GM20000 (cell line): ENCODE measurements around the gene CDH22.

Source experiments
- DNase-seq: peaks from one replicate; pipeline ENCODE4 v3.0.0; 2012; ENCODE audit warnings: low spot score
- TF ChIP-seq, protein P1 (sequence below): IDR thresholded peaks from 2 replicates; pipeline ENCODE4 v1.5.1; 2012; ENCODE audit warnings: mild to moderate bottlenecking, control low read depth; ENCODE audit errors: extremely low read depth, missing control alignments

The CDH22 gene

DNA sequence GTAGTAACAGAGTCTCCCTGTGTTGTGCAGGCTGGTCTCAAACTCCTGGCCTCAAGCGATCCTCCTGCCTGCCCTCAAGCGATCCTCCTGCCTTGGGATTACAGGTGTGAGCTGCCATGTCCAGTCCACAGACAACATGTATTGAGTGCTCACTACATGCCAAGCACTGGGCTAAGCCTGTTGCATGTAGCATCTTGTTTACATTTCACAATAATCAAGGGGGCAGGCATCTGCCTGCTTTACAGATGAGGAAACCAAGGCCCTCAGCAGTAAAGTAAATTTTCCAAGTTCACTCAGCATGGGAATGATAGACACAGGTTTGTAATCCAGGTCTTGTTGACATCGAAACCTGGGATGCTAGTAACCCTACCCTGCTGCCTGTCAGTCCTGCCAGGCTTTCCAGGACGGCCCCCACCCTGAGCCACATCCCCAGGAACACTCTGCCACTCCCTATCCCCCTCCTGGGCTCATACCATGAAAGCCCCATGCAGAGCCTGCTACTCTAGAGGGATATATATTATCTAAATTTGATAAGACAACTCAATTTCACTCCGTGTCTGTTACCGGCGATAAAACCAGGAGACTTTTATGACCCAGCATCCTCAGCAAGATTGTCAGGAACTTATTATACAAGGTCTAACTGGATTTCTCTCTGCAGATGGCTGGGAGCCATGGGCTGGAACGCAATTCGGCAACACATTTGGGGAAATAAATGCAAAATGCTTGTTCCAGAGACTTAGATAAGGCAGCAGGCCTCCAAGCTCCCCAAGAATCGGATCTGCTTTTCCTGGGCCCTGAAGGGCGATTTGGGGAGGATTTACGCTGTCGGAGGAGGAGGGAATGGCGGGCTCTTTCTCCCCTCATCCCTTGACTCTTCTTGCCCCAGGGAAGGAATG lies 159.7 kb downstream of the CDH22 start:
- DNase-seq, result no peak
- TF ChIP-seq, protein P1, sequence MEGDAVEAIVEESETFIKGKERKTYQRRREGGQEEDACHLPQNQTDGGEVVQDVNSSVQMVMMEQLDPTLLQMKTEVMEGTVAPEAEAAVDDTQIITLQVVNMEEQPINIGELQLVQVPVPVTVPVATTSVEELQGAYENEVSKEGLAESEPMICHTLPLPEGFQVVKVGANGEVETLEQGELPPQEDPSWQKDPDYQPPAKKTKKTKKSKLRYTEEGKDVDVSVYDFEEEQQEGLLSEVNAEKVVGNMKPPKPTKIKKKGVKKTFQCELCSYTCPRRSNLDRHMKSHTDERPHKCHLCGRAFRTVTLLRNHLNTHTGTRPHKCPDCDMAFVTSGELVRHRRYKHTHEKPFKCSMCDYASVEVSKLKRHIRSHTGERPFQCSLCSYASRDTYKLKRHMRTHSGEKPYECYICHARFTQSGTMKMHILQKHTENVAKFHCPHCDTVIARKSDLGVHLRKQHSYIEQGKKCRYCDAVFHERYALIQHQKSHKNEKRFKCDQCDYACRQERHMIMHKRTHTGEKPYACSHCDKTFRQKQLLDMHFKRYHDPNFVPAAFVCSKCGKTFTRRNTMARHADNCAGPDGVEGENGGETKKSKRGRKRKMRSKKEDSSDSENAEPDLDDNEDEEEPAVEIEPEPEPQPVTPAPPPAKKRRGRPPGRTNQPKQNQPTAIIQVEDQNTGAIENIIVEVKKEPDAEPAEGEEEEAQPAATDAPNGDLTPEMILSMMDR, result no peak

DNA sequence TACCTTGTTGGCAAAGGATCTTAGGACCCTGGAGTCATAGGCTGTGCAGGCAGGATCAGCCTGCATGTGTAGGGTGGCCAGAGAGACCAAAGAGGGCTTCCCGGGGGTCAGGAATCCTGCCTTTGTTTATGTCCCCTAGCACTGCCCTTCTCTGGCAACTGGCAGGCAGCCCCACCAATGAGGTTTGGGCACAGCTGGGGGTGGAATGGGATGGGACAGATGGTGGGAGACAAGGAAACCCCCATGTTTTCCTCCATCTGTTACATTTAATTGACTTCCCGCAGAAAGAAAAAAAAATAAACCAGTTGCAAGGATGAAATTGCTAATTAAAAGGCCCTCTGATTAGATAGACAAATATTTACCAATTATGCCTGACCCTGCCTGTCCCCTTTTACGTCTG lies 162.6 kb downstream of the CDH22 start:
- DNase-seq, result no peak

DNA sequence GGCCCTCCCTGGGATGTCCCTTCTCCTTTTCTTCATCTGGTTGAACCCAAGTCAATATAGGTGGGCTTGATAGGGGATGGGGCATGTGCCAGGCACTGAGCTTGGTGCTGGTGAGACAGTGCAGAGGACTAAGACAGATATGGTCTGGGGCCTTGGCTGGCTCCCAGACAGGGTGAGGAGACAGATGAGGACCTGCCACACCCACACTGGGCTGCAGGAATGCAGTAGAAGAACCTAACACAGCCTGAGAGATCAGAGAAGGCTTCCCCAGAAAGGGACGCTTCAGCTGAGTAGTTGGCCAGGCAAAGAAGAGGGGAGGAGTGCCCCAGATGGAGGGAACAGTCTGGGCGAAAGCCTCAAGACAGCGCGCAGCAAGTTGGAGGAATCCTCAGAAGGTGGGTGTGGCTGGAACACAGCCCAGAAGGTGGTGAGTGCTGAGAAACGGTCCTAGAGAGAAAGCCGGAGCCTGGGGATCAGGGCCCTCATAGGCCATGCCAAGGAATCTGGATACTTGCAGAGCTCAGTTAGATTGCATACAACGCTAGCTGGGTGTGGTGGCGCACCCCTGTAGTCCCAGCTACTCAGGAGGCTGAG lies 163.8 kb downstream of the CDH22 start:
- DNase-seq, result no peak
- TF ChIP-seq, protein P1, result no peak

More for the DNA sequence above, 162.6 kb downstream of the CDH22 start:
- TF ChIP-seq, protein P1, result no peak

DNA sequence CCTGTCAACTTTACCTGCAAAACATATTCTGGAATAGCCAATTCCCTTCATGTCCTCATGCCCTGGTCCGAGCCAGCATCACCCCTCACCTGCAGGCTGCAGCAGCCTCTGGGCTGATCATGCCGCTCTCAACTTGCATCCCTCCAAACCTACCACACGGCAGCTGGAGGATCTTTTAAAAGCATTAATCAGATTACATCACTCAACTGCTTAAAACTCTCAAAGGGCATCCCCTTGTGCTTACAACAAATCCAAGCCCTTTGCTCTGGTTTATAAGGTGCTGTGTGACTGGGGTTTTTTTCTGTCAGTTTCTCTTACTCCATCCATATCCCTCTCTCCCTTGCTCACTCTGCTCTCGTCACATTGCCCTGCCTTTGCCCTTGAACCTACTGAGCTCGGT lies 166.2 kb downstream of the CDH22 start:
- DNase-seq, result no peak
- TF ChIP-seq, protein P1, result no peak

DNA sequence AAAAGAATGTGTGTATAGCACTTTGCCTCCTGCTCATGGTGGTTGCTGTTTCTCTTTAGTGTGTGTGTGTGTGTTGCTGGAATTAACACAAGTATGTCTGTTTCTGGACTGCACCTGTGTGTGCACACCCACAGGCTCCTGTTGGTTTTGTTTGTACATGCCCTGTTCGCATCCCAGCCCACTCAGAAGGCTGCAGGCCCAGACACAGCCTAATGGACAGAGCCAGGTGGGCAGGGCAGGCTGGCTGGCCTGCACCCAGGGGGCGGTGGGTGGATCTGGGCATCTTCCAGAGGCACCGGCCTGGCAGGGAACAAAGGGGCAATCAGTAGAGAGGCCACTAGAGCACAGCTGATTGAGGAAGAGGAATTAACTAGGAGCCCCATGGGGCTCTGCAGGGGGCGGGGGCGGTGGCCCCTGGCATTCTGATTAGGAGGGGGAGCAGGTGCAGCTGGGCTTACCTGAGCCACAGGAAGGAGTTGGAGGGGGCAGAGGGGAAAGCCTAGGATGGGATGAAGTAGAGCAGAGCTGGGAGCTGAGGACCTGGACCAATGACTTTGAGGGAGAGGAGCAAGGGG lies 168.3 kb downstream of the CDH22 start:
- DNase-seq, result no peak
- TF ChIP-seq, protein P1, result no peak

DNA sequence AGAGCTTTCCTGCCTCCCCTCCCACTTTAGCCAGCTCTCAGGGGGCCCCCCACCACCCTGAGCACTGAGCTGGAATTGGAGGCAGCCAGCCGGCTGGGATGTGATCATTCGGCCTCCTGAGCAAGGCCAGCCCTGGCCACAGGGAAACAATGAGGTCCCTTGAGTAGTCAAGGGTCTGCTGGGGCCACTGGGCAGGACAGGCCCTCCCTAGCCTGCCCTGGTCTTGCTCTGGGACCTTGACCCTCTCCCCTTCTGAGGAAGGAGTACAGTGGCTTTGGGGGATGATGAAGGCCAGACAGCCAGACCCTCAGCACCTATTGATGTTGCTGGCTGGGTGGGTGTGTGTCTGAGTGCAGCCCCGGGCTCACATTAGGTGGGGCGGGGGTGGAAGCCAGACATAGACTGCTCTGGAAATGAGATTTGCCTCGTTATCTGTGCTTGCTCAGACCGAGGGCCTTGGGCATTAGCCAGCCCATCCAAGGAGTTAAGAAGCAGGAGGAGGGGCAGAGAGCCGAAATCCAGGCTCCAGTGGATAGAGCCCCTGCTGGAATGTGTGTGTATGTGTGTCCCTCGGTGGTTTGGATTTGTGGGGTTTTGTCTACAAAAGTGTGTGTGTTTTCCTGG lies 168.9 kb downstream of the CDH22 start:
- TF ChIP-seq, protein P1, result no peak
- DNase-seq, result no peak
